ENCODE measurements around the gene POLN.
A peak's percentile ranks its signal among the peaks of the same experiment; 100 is the strongest.

POLN gene

GRCh38 chr4:2127609-2128332, 114.2 kb downstream of the POLN start:
- DNase-seq (ENCODE audit: insufficient read length, low spot score): no peak

GRCh38 chr4:2126309-2127043, 115.4 kb downstream of the POLN start:
- FAIRE-seq (no peak), DNase-seq (ENCODE audit: insufficient read length, low spot score) (no peak)

More at GRCh38 chr4:2127609-2128332, 114.2 kb downstream of the POLN start:
- no peak for FAIRE-seq

- FAIRE-seq (no peak), DNase-seq (ENCODE audit: insufficient read length, low spot score) (no peak)
Measured at GRCh38 chr4:2125831-2126230, 116.1 kb downstream of the POLN start.

- FAIRE-seq (no peak), DNase-seq (ENCODE audit: insufficient read length, low spot score) (no peak)
Measured at GRCh38 chr4:2125023-2125422, 116.9 kb downstream of the POLN start.

GRCh38 chr4:2116687-2117400, 125.1 kb downstream of the POLN start:
- FAIRE-seq (no peak), DNase-seq (ENCODE audit: insufficient read length, low spot score) (no peak)

GRCh38 chr4:2105559-2105958, 136.4 kb downstream of the POLN start:
- no peak for DNase-seq (ENCODE audit: insufficient read length, low spot score)
- no peak for FAIRE-seq

- no peak for FAIRE-seq
- DNase-seq (ENCODE audit: insufficient read length, low spot score): no peak
Measured at GRCh38 chr4:2104556-2105345, 137.2 kb downstream of the POLN start.

- DNase-seq (ENCODE audit: insufficient read length, low spot score) (no peak), FAIRE-seq (no peak)
Measured at GRCh38 chr4:2103843-2104547, 137.9 kb downstream of the POLN start.

GRCh38 chr4:2103127-2103842, 138.6 kb downstream of the POLN start:
- no peak for FAIRE-seq
- DNase-seq (ENCODE audit: insufficient read length, low spot score): no peak

GRCh38 chr4:2102045-2102883, 139.7 kb downstream of the POLN start:
- DNase-seq (ENCODE audit: insufficient read length, low spot score) (no peak), FAIRE-seq (no peak)

GRCh38 chr4:2101346-2102044, 140.4 kb downstream of the POLN start:
- DNase-seq (ENCODE audit: insufficient read length, low spot score): peak; percentile 52
- FAIRE-seq: peak; percentile 94

- DNase-seq (ENCODE audit: insufficient read length, low spot score) (no peak), FAIRE-seq (no peak)
Measured at GRCh38 chr4:2096073-2096609, 145.8 kb downstream of the POLN start.

GRCh38 chr4:2095236-2096072, 146.5 kb downstream of the POLN start:
- DNase-seq (ENCODE audit: insufficient read length, low spot score) (peak; percentile 75), FAIRE-seq (peak; percentile 82)

- no peak for DNase-seq (ENCODE audit: insufficient read length, low spot score)
- no peak for FAIRE-seq
Measured at GRCh38 chr4:2094545-2094944, 147.4 kb downstream of the POLN start.

GRCh38 chr4:2093265-2093664, 148.7 kb downstream of the POLN start:
- DNase-seq (ENCODE audit: insufficient read length, low spot score) (no peak), FAIRE-seq (no peak)

GRCh38 chr4:2092669-2093053, 149.3 kb downstream of the POLN start:
- DNase-seq (ENCODE audit: insufficient read length, low spot score) (no peak), FAIRE-seq (no peak)
